SU-DHL-6 (cell line): Measurements from ENCODE around the gene SFXN2.

Experiments used
- H2AFZ ChIP-seq: fragments of 200-600 bp; sonication (generic); 2 replicates; pipeline ENCODE4 v1.6.1; 2014; ENCODE audit warnings: low read depth, mild to moderate bottlenecking, moderate library complexity, mixed read lengths, antibody characterized with exemption, low read length; ENCODE audit not compliant: severe bottlenecking
- H3F3A ChIP-seq: fragments of 200-600 bp; shearing (Covaris generic); 2 replicates; pipeline ENCODE4 v1.6.0; 2016; ENCODE audit warnings: antibody characterized with exemption, mild to moderate bottlenecking; ENCODE audit not compliant: insufficient read depth
- H3K27ac ChIP-seq: fragments of 200-600 bp; sonication (generic); 2 replicates; pipeline ENCODE4 v1.5.1; 2016; ENCODE audit warnings: low read depth, mild to moderate bottlenecking, low read length, moderate library complexity, mixed read lengths
- H3K27me3 ChIP-seq: fragments of 200-600 bp; sonication (generic), shearing (Covaris generic); 2 replicates; pipeline ENCODE4 v1.6.0; 2014; ENCODE audit warnings: mild to moderate bottlenecking, low read length
- H3K36me3 ChIP-seq: fragments of 200-600 bp; sonication (generic); 2 replicates; pipeline ENCODE4 v1.6.1; 2014; ENCODE audit warnings: mild to moderate bottlenecking, low read length, mixed read lengths
- H3K4me2 ChIP-seq: fragments of 300-600, 200-600 bp; shearing (Covaris generic), sonication (generic); 2 replicates; pipeline ENCODE4 v1.6.0; 2014; ENCODE audit warnings: low read length, low read depth, mild to moderate bottlenecking; ENCODE audit not compliant: poor library complexity, severe bottlenecking
- H3K4me3 ChIP-seq: fragments of 200-600 bp; sonication (generic); 2 replicates; pipeline ENCODE4 v1.5.1; 2014; ENCODE audit warnings: antibody characterized with exemption, low read length, mild to moderate bottlenecking, mixed read lengths; ENCODE audit not compliant: insufficient read depth, poor library complexity, severe bottlenecking
- H3K79me2 ChIP-seq: fragments of 200-600 bp; sonication (generic); 2 replicates; pipeline ENCODE4 v1.6.1; 2014; ENCODE audit warnings: mild to moderate bottlenecking, low read length, moderate library complexity; ENCODE audit not compliant: insufficient read depth
- H3K9ac ChIP-seq: fragments of 200-600 bp; sonication (generic); 2 replicates; pipeline ENCODE4 v1.7.0; 2014; ENCODE audit warnings: mild to moderate bottlenecking, low read length
- H3K9me2 ChIP-seq: fragments of 200-600 bp; sonication (generic); replicated peaks from 2 replicates; pipeline ENCODE4 v1.6.1; 2014; ENCODE audit warnings: low read length; ENCODE audit not compliant: insufficient read depth
- H3K9me3 ChIP-seq: fragments of 200-600 bp; sonication (generic); 2 replicates; pipeline ENCODE4 v1.6.1; 2014; ENCODE audit warnings: low read length, mixed read lengths; ENCODE audit not compliant: insufficient read depth
- H4K20me1 ChIP-seq: fragments of 200-600 bp; sonication (generic); 2 replicates; pipeline ENCODE4 v1.6.1; 2014; ENCODE audit warnings: low read depth, mild to moderate bottlenecking, antibody characterized with exemption, low read length, moderate library complexity, mixed read lengths
- EZH2phosphoT487 ChIP-seq: fragments of 200-600 bp; sonication (generic), shearing (Covaris generic); conservative IDR thresholded peaks from 2 replicates; pipeline ENCODE4 v1.6.1; 2018; ENCODE audit warnings: mild to moderate bottlenecking, antibody characterized with exemption, low read length, moderate library complexity, mixed read lengths
- TF ChIP-seq, protein P1 (sequence below): fragments of 200-600 bp; sonication (generic); IDR thresholded peaks from one replicate; pipeline ENCODE4 v1.5.1; 2017; ENCODE audit warnings: antibody characterized with exemption, mild to moderate bottlenecking, low read length, moderate library complexity; ENCODE audit not compliant: insufficient read depth, poor library complexity, severe bottlenecking

Gene SFXN2

DNA sequence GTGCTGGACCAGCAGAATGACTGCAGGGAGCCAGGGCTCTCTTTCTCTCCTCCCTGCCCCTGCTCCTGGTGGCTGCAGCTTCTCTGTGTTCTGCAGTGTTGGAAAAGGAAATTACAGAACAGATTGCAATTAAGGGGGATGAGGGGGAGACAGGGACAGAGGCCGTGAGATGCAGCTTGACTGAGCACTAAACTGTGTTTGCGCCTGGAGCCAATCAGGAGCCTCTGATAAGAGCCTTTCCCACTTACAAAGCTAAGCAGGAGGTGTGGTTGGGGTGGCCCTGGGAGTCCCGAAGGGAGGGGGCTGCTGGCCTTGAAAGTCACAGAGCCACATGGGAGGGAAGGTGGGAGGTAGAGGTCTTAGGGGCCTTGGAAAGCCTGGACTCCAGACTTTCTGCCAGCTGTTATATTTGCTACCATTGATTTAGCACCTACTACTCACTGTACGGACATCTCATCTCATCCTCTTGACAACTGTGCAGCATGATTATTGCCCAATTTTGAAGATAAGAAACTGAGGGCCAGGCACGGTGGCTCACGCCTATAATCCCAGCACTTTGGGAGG lies 43.5 kb upstream of the SFXN2 start:
- Histone ChIP-seq H3K4me3 (no peak overlapping the region), H3K36me3 (no peaks in the 10 kb centered on the region), H3K9me2 (no peaks in the 10 kb centered on the region), H3K4me2 (no peak overlapping the region), H2AFZ (no peak overlapping the region), H3K79me2 (no peaks in the 10 kb centered on the region), H3K9me3 (no peaks in the 10 kb centered on the region), H3F3A (no peaks in the 10 kb centered on the region), H4K20me1 (no peaks in the 10 kb centered on the region), H3K27ac (no peak overlapping the region), H3K9ac (no peak overlapping the region), H3K27me3 (no peaks in the 10 kb centered on the region)
- TF ChIP-seq EZH2phosphoT487, result no peak
- TF ChIP-seq, protein P1, sequence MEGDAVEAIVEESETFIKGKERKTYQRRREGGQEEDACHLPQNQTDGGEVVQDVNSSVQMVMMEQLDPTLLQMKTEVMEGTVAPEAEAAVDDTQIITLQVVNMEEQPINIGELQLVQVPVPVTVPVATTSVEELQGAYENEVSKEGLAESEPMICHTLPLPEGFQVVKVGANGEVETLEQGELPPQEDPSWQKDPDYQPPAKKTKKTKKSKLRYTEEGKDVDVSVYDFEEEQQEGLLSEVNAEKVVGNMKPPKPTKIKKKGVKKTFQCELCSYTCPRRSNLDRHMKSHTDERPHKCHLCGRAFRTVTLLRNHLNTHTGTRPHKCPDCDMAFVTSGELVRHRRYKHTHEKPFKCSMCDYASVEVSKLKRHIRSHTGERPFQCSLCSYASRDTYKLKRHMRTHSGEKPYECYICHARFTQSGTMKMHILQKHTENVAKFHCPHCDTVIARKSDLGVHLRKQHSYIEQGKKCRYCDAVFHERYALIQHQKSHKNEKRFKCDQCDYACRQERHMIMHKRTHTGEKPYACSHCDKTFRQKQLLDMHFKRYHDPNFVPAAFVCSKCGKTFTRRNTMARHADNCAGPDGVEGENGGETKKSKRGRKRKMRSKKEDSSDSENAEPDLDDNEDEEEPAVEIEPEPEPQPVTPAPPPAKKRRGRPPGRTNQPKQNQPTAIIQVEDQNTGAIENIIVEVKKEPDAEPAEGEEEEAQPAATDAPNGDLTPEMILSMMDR, result no peak

DNA sequence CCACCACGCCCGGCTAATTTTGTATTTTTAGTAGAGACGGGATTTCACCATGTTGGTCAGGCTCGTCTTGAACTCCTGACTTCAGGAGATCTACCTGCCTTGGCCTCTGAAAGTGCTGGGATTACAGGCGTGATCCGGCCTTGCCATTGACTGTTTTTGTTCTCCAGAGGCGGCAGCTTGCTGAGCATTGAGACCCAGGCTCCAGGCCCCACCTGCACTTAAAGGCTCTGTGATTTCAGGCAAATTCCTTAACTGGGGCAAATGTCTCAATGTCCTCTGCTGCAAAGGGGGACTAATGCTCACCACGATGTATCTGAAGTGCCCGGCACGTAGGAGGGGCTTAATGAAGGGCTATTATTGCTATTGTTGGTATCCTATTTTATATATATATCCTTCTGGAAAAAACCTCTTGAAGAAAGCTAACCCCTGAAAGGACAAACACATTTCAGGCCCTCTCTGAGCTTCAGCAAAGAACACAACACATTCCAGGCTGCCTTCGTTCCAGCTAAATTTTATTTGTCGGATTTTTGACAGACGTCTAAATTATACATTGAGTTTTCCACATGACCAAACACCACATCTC lies 41.1 kb upstream of the SFXN2 start:
- H3K79me2 ChIP-seq, result no peaks in the 10 kb centered on the region
- TF ChIP-seq, protein P1, result no peak
- no peak for TF ChIP-seq EZH2phosphoT487
- H3K9ac ChIP-seq, result no peak overlapping the region
- no peaks in the 10 kb centered on the region for H4K20me1 ChIP-seq
- no peaks in the 10 kb centered on the region for H3K27me3 ChIP-seq
- no peak overlapping the region for H3K4me2 ChIP-seq
- H2AFZ ChIP-seq, result no peak overlapping the region
- H3K9me3 ChIP-seq, result no peaks in the 10 kb centered on the region
- H3K27ac ChIP-seq, result no peak overlapping the region
- H3K9me2 ChIP-seq, result no peaks in the 10 kb centered on the region
- H3K4me3 ChIP-seq, result no peak overlapping the region
- no peaks in the 10 kb centered on the region for H3F3A ChIP-seq
- H3K36me3 ChIP-seq, result no peaks in the 10 kb centered on the region

DNA sequence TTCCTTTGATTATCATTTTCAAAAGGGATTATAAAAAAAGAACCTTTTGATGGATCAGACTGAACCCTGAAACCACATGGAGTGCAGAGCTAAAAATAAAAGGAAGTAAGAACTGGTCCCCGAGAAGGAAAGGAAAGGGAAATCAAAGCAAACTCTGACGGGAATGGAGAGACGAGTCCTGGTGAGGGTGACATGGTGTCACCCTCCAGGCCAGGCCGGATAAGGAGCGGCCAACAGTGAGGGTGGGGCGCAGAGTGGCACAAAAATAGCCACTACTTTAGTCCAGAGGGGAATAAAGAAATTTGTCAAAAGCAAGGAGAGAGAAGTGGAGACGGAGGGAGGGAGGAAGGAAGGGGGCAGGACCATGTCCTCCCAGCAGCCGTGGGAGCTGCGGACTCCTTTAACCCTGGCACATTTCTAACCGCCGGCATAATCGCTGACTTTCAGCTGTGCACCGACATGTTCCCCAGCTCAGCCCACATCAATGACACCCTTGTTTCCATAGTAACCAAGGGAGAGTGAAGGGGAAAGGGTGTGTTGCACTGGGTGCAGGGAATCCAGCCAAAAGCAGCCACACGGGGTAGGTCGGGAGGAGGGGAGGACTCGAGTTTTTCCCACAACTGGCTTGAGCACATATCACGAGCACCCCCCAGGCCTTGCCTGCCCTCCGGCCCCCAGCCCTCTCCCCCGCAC lies 40.5 kb upstream of the SFXN2 start:
- no peaks in the 10 kb centered on the region for H3K9me3 ChIP-seq
- H2AFZ ChIP-seq, result no peak overlapping the region
- H3K4me2 ChIP-seq, result no peak overlapping the region
- H3F3A ChIP-seq, result no peaks in the 10 kb centered on the region
- H3K79me2 ChIP-seq, result no peaks in the 10 kb centered on the region
- H3K4me3 ChIP-seq, result no peak overlapping the region
- no peaks in the 10 kb centered on the region for H3K27me3 ChIP-seq
- H3K9me2 ChIP-seq, result no peaks in the 10 kb centered on the region
- no peaks in the 10 kb centered on the region for H3K36me3 ChIP-seq
- no peak overlapping the region for H3K27ac ChIP-seq
- no peaks in the 10 kb centered on the region for H4K20me1 ChIP-seq
- H3K9ac ChIP-seq, result no peak overlapping the region
- TF ChIP-seq, protein P1, result no peak
- no peak for TF ChIP-seq EZH2phosphoT487
